ENCODE measurements around the gene EXD1. TPM values are rescaled to one million over a fixed set of nuclear protein-coding genes. Genes with fewer than 3 reads are reported as not detected.

The EXD1 gene
- total and polyA plus RNA-seq, 2 experiments from 2014 or later = 0.07 TPM; not detected in 1

- Histone ChIP-seq H3K79me2 (replicated peaks; ENCODE audit: insufficient read depth) (no peaks in the 10 kb centered on the region), H3K9me2 (ENCODE audit: insufficient read depth) (no peaks in the 10 kb centered on the region), H3K27ac (ENCODE audit: low read depth) (no peak overlapping the region; the same call in 1 of the 2 replicates), H3K4me1 (ENCODE audit: insufficient read depth) (no peaks in the 10 kb centered on the region; the same call in 1 of the 2 replicates), H3K36me3 (ENCODE audit: insufficient read depth) (peaks cover 5% of the 10 kb centered on the region; the same call in 1 of the 2 replicates), H3F3A (replicated peaks; ENCODE audit: low read depth) (no peaks in the 10 kb centered on the region; the same call in 1 of the 2 replicates), H3K4me3 (no peak overlapping the region), H2AFZ (no peak overlapping the region), H4K20me1 (replicated peaks; ENCODE audit: insufficient read depth) (no peaks in the 10 kb centered on the region; the same call in 1 of the 2 replicates), H3K4me2 (no peak overlapping the region), H3K27me3 (ENCODE audit: insufficient read depth) (no peaks in the 10 kb centered on the region)
- TF ChIP-seq ZNF114 (CRISPR knock-in tag; IDR thresholded peaks at IDR 0.05) (no peak), ETS1 (IDR thresholded peaks at IDR 0.05) (no peak), STAT1 (IDR thresholded peaks at IDR 0.05; ENCODE audit: unreplicated experiment) (no peak), ZNF331 (CRISPR knock-in tag; IDR thresholded peaks at IDR 0.05; ENCODE audit: low read depth) (no peak)
- H3K4me1 Mint-ChIP-seq = peaks cover 16% of the 10 kb centered on the region; the same call in 2 of the 3 replicates
- H3K9me3 Mint-ChIP-seq = no peaks in the 10 kb centered on the region
- peaks cover 7% of the 10 kb centered on the region for H3K27me3 Mint-ChIP-seq (ENCODE audit: insufficient read depth, low read depth, poor library complexity)
- no peak overlapping the region for H3K4me3 Mint-ChIP-seq
- no peak overlapping the region for H3K27ac Mint-ChIP-seq
- DNase-seq (ENCODE audit: low spot score) (no peak), ATAC-seq (no peak)
- peaks cover 19% of the 10 kb centered on the region; the same call in 2 of the 3 replicates for H3K36me3 Mint-ChIP-seq (ENCODE audit: low read depth)
Measured at GRCh38 chr15:41259546-41260189, 29.1 kb upstream of the EXD1 start.

- no peak overlapping the region for H3K27ac Mint-ChIP-seq
- H3K9me2 ChIP-seq (ENCODE audit: insufficient read depth) = no peaks in the 10 kb centered on the region
- H3K4me2 ChIP-seq = no peak overlapping the region
- H3K4me1 ChIP-seq (ENCODE audit: insufficient read depth) = no peaks in the 10 kb centered on the region; the same call in 1 of the 2 replicates
- peaks cover 7% of the 10 kb centered on the region for H3K27me3 Mint-ChIP-seq (ENCODE audit: insufficient read depth, low read depth, poor library complexity)
- H2AFZ ChIP-seq = no peak overlapping the region
- peaks cover 5% of the 10 kb centered on the region; the same call in 1 of the 2 replicates for H3K36me3 ChIP-seq (ENCODE audit: insufficient read depth)
- no peaks in the 10 kb centered on the region for H3K27me3 ChIP-seq (ENCODE audit: insufficient read depth)
- peak overlapping the region; percentile 22; the same call in 1 of the 2 replicates for H3K27ac ChIP-seq (ENCODE audit: low read depth)
- ATAC-seq (no peak), DNase-seq (ENCODE audit: low spot score) (no peak)
- H3F3A ChIP-seq (replicated peaks; ENCODE audit: low read depth) = no peaks in the 10 kb centered on the region; the same call in 1 of the 2 replicates
- H3K36me3 Mint-ChIP-seq (ENCODE audit: low read depth) = peaks cover 15% of the 10 kb centered on the region; the same call in 2 of the 3 replicates
- no peak overlapping the region for H3K4me3 Mint-ChIP-seq
- H3K4me1 Mint-ChIP-seq = peaks cover 12% of the 10 kb centered on the region; the same call in 2 of the 3 replicates
- no peak overlapping the region for H3K4me3 ChIP-seq
- no peaks in the 10 kb centered on the region; the same call in 1 of the 2 replicates for H4K20me1 ChIP-seq (replicated peaks; ENCODE audit: insufficient read depth)
- H3K9me3 Mint-ChIP-seq = no peaks in the 10 kb centered on the region
- H3K79me2 ChIP-seq (replicated peaks; ENCODE audit: insufficient read depth) = no peaks in the 10 kb centered on the region
- TF ChIP-seq EZH2 (IDR thresholded peaks at IDR 0.05; ENCODE audit: low read depth, unreplicated experiment) (no peak), CREB1 (CRISPR knock-in tag; IDR thresholded peaks at IDR 0.05; ENCODE audit: low read depth) (no peak), CTCF (conservative IDR thresholded peaks at IDR 0.05; ENCODE audit: low read depth in 2 of 2) (no peak), ZNF114 (CRISPR knock-in tag; IDR thresholded peaks at IDR 0.05) (no peak), STAT1 (IDR thresholded peaks at IDR 0.05; ENCODE audit: unreplicated experiment) (no peak), JUNB (IDR thresholded peaks at IDR 0.05; ENCODE audit: unreplicated experiment) (no peak), NANOG (IDR thresholded peaks at IDR 0.05; ENCODE audit: borderline replicate concordance) (no peak), ZNF331 (CRISPR knock-in tag; IDR thresholded peaks at IDR 0.05; ENCODE audit: low read depth) (no peak), REST (IDR thresholded peaks at IDR 0.05; ENCODE audit: unreplicated experiment) (no peak), EZH2phosphoT487 (IDR thresholded peaks at IDR 0.05; ENCODE audit: unreplicated experiment) (no peak)
Measured at GRCh38 chr15:41258750-41259471, 28.4 kb upstream of the EXD1 start.

Measured in GM23338 (cell line).